ENCODE measurements around the gene SSX2.
"Not testable (repeated sequence)": the region's sequence is repeated elsewhere in the genome, so short reads cannot be mapped to it uniquely, and the experiment has no call there.

- TF ChIP-seq, protein P1, sequence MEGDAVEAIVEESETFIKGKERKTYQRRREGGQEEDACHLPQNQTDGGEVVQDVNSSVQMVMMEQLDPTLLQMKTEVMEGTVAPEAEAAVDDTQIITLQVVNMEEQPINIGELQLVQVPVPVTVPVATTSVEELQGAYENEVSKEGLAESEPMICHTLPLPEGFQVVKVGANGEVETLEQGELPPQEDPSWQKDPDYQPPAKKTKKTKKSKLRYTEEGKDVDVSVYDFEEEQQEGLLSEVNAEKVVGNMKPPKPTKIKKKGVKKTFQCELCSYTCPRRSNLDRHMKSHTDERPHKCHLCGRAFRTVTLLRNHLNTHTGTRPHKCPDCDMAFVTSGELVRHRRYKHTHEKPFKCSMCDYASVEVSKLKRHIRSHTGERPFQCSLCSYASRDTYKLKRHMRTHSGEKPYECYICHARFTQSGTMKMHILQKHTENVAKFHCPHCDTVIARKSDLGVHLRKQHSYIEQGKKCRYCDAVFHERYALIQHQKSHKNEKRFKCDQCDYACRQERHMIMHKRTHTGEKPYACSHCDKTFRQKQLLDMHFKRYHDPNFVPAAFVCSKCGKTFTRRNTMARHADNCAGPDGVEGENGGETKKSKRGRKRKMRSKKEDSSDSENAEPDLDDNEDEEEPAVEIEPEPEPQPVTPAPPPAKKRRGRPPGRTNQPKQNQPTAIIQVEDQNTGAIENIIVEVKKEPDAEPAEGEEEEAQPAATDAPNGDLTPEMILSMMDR (IDR thresholded peaks at IDR 0.05 in 2 of 3, conservative IDR thresholded peaks at IDR 0.05 in 1 of 3; ENCODE audit: borderline replicate concordance in 1 of 3, insufficient read depth in 1 of 3, low read depth in 2 of 3, low read length in 2 of 3): not testable (repeated sequence)
- not testable (repeated sequence) for TF ChIP-seq POLR2A (IDR thresholded peaks at IDR 0.05; ENCODE audit: borderline replicate concordance, extremely low read depth, insufficient read depth, insufficient read length); JUND (IDR thresholded peaks at IDR 0.05); SP1 (IDR thresholded peaks at IDR 0.05; ENCODE audit: low read depth); YY1 (IDR thresholded peaks at IDR 0.05; ENCODE audit: extremely low read depth, insufficient replicate concordance, low read depth, low read length); SIN3A (IDR thresholded peaks at IDR 0.05; ENCODE audit: low read depth); ZFX (IDR thresholded peaks at IDR 0.05); EZH2 (IDR thresholded peaks at IDR 0.05); REST (IDR thresholded peaks at IDR 0.05; ENCODE audit: low read depth); TCF7L2 (IDR thresholded peaks at IDR 0.05; ENCODE audit: borderline replicate concordance, extremely low read depth, insufficient read depth, insufficient read length); POLR2AphosphoS5 (IDR thresholded peaks at IDR 0.05; ENCODE audit: low read depth, low read length)
- TF ChIP-seq, protein P2, sequence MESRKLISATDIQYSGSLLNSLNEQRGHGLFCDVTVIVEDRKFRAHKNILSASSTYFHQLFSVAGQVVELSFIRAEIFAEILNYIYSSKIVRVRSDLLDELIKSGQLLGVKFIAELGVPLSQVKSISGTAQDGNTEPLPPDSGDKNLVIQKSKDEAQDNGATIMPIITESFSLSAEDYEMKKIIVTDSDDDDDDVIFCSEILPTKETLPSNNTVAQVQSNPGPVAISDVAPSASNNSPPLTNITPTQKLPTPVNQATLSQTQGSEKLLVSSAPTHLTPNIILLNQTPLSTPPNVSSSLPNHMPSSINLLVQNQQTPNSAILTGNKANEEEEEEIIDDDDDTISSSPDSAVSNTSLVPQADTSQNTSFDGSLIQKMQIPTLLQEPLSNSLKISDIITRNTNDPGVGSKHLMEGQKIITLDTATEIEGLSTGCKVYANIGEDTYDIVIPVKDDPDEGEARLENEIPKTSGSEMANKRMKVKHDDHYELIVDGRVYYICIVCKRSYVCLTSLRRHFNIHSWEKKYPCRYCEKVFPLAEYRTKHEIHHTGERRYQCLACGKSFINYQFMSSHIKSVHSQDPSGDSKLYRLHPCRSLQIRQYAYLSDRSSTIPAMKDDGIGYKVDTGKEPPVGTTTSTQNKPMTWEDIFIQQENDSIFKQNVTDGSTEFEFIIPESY (IDR thresholded peaks at IDR 0.05; ENCODE audit: extremely low read depth, insufficient replicate concordance, low read length): not testable (repeated sequence)
Measured at GRCh38 chrX:52662218-52662617, 44.8 kb downstream of the SSX2 start.

All from HCT116 (cell line).